HCT116 (cell line): ENCODE measurements around the gene CDKL1. TPM values are rescaled to one million over a fixed set of nuclear protein-coding genes. Genes with fewer than 3 reads are reported as not detected.

Source experiments
- ATAC-seq: fragments of 200-7000 bp; cut with Tn5 transposase; 2 replicates; pipeline ENCODE4 v1.9.1; 2020; ENCODE audit warnings: mild to moderate bottlenecking, moderate library complexity
- BruUV-seq: library from RNA; stranded (reverse); fragments of 400-500 nt; replicated peaks from 2 replicates; lab custom pipeline; 2021; lab: Mats Ljungman, UMichigan
- CTCF ChIA-PET: fragments of 300-600 bp; sonication (Branson Sonifier 250); formaldehyde crosslinking; loops from one replicate; lab custom pipeline; 2021; ENCODE audit warnings: antibody characterized with exemption; lab: Charles Lee
- POLR2A ChIA-PET: fragments of 300-600, 350-600 bp; sonication (Branson Sonifier 250); formaldehyde crosslinking; loops from one replicate; lab custom pipeline; 2021; ENCODE audit warnings: antibody characterized with exemption; lab: Charles Lee
- RAD21 ChIA-PET, 2 experiments: fragments of 300-600 bp; sonication (Branson Sonifier 250); formaldehyde crosslinking; loops; one replicate each; lab custom pipeline; 2023; ENCODE audit warnings: low total read pairs in 2 of 2; ENCODE audit not compliant: uncharacterized antibody in 2 of 2, unreplicated experiment in 2 of 2, low non-redundant PET in 1 of 2; lab: Charles Lee
- DNase-seq: peaks from one replicate; pipeline ENCODE4 v3.0.0-alpha.2; 2010; ENCODE audit warnings: low read depth, low spot score
- H2AFZ ChIP-seq: fragments of 200-600 bp; shearing (Covaris generic), sonication (generic); 2 replicates; pipeline ENCODE4 v1.6.1; 2017; ENCODE audit warnings: low read depth, mixed run types, mixed read lengths, antibody characterized with exemption, low read length; ENCODE audit not compliant: poor library complexity, severe bottlenecking
- H3K27ac ChIP-seq: 2 replicates; pipeline ENCODE4 v1.5.1; 2012; ENCODE audit warnings: low read depth, low read length
- H3K27me3 ChIP-seq: fragments of 200-600 bp; sonication (generic); 2 replicates; pipeline ENCODE4 v1.6.1; 2016; ENCODE audit warnings: mixed run types, low read length, mixed read lengths; ENCODE audit not compliant: insufficient read depth
- H3K36me3 ChIP-seq, 2 experiments: fragments of 200-500 bp in 1 of 2; fragments of 200-600 bp in 1 of 2; sonication (Bioruptor generic) in 1 of 2; sonication (generic) in 1 of 2; 2 replicates each; pipeline versions ENCODE4 v1.5.1 to v1.6.1; 2014 to 2016; ENCODE audit warnings: low read length in 2 of 2, inconsistent platforms in 1 of 2, mixed read lengths in 1 of 2, mixed run types in 1 of 2; ENCODE audit not compliant: insufficient read depth in 2 of 2, control insufficient read depth in 1 of 2
- H3K4me1 ChIP-seq, 2 experiments: fragments of 200-600 bp in 1 of 2; sonication (generic) in 1 of 2; 2 replicates each; pipeline versions ENCODE4 v1.5.1 to v1.6.1; 2012 to 2017; ENCODE audit warnings: low read length in 2 of 2, inconsistent platforms in 1 of 2, mild to moderate bottlenecking in 1 of 2, mixed read lengths in 1 of 2, mixed run types in 1 of 2, moderate library complexity in 1 of 2; ENCODE audit not compliant: insufficient read depth in 2 of 2, control insufficient read depth in 1 of 2
- H3K4me2 ChIP-seq: fragments of 200-600 bp; sonication (generic); 2 replicates; pipeline ENCODE4 v1.6.1; 2017; ENCODE audit warnings: mixed run types, low read length, mixed read lengths
- H3K4me3 ChIP-seq, 2 experiments: fragments of 200-600 bp in 1 of 2; sonication (generic) in 1 of 2; replicated peaks in 1 of 2; 2 replicates each; pipeline ENCODE4 v1.5.1; 2011 to 2016; ENCODE audit warnings: low read length in 2 of 2, control low read depth in 1 of 2, low read depth in 1 of 2, mild to moderate bottlenecking in 1 of 2, mixed read lengths in 1 of 2, mixed run types in 1 of 2
- H3K79me2 ChIP-seq: fragments of 200-600 bp; sonication (generic); 2 replicates; pipeline ENCODE4 v1.6.1; 2017; ENCODE audit warnings: mild to moderate bottlenecking, mixed run types, low read length, moderate library complexity, mixed read lengths; ENCODE audit not compliant: insufficient read depth
- H3K9ac ChIP-seq: fragments of 200-600 bp; sonication (generic); 2 replicates; pipeline ENCODE4 v1.6.1; 2016; ENCODE audit warnings: low read length, mixed read lengths
- H3K9me2 ChIP-seq: fragments of 200-600 bp; sonication (generic), shearing (Covaris generic); 2 replicates; pipeline ENCODE4 v1.6.1; 2017; ENCODE audit warnings: mixed run types, mild to moderate bottlenecking, moderate library complexity; ENCODE audit not compliant: insufficient read depth
- H3K9me3 ChIP-seq, 2 experiments: fragments of 200-500 bp in 1 of 2; fragments of 200-600 bp in 1 of 2; sonication (Bioruptor generic) in 1 of 2; sonication (generic) in 1 of 2; 2 replicates each; pipeline ENCODE4 v1.6.1; 2014 to 2017; ENCODE audit warnings: low read length in 2 of 2, mixed read lengths in 2 of 2, inconsistent platforms in 1 of 2, low read depth in 1 of 2, mild to moderate bottlenecking in 1 of 2, mixed run types in 1 of 2, moderate library complexity in 1 of 2; ENCODE audit not compliant: control insufficient read depth in 1 of 2, insufficient read depth in 1 of 2
- H4K20me1 ChIP-seq: fragments of 200-600 bp; sonication (generic), shearing (Covaris generic); 2 replicates; pipeline ENCODE4 v1.6.1; 2017; ENCODE audit warnings: mixed run types, mild to moderate bottlenecking, moderate library complexity; ENCODE audit not compliant: insufficient read depth
- CBX3 ChIP-seq: IDR thresholded peaks from 2 replicates; pipeline ENCODE4 v1.6.1; 2012; ENCODE audit warnings: low read depth
- CEBPB ChIP-seq: IDR thresholded peaks from 2 replicates; pipeline ENCODE4 v1.6.1; 2012; ENCODE audit warnings: low read depth
- EGR1 ChIP-seq: IDR thresholded peaks from 2 replicates; pipeline ENCODE4 v1.6.1; 2012; ENCODE audit warnings: low read depth
- EZH2 ChIP-seq: fragments of 200-600 bp; sonication (generic); IDR thresholded peaks from 2 replicates; pipeline ENCODE4 v1.6.1; 2017; ENCODE audit warnings: antibody characterized with exemption, mixed run types
- FOSL1 ChIP-seq: IDR thresholded peaks from 2 replicates; pipeline ENCODE4 v1.6.1; 2012; ENCODE audit warnings: low read depth
- REST ChIP-seq: IDR thresholded peaks from 2 replicates; pipeline ENCODE4 v1.6.1; 2012; ENCODE audit warnings: low read depth
- SIN3A ChIP-seq: IDR thresholded peaks from 2 replicates; pipeline ENCODE4 v1.6.1; 2012; ENCODE audit warnings: low read depth
- SP1 ChIP-seq: IDR thresholded peaks from 2 replicates; pipeline ENCODE4 v1.6.1; 2012; ENCODE audit warnings: low read depth
- SRF ChIP-seq: IDR thresholded peaks from 2 replicates; pipeline ENCODE4 v1.6.1; 2012; ENCODE audit warnings: low read depth
- YY1 ChIP-seq: IDR thresholded peaks from 2 replicates; pipeline ENCODE4 v1.6.1; 2011; ENCODE audit warnings: low read length, low read depth, moderate library complexity, mild to moderate bottlenecking; ENCODE audit not compliant: insufficient replicate concordance; ENCODE audit errors: extremely low read depth
- ZFX ChIP-seq: fragments of 450-650 bp; IDR thresholded peaks from 2 replicates; pipeline ENCODE4 v1.6.1; 2017
- ZNF274 ChIP-seq: fragments of 200-500 bp; sonication (Bioruptor generic); IDR thresholded peaks from 2 replicates; pipeline ENCODE4 v1.6.1; 2014; ENCODE audit warnings: mild to moderate bottlenecking, low read depth, low read length, inconsistent platforms
- intact Hi-C: fragments of 100-400 bp; cut with micrococcal nuclease; formaldehyde crosslinking; loops from 2 replicates; pipeline ENCODE4 v1.10.0; 2022
- total RNA-seq: library from RNA; stranded (reverse); gene quantifications from one replicate; pipeline ENCODE4 v1.2.1, GENCODE V29; 2021; ENCODE audit not compliant: unreplicated experiment
- TF ChIP-seq, protein P1 (sequence below): IDR thresholded peaks from 2 replicates; pipeline ENCODE4 v1.6.1; 2012
- TF ChIP-seq, protein P2 (sequence below): IDR thresholded peaks from 2 replicates; pipeline ENCODE4 v1.6.1; 2011; ENCODE audit warnings: mild to moderate bottlenecking, low read length, moderate library complexity; ENCODE audit not compliant: insufficient replicate concordance; ENCODE audit errors: extremely low read depth

Gene CDKL1
- total RNA-seq, 1 experiment from 2014 or later: 7.1 TPM

DNA sequence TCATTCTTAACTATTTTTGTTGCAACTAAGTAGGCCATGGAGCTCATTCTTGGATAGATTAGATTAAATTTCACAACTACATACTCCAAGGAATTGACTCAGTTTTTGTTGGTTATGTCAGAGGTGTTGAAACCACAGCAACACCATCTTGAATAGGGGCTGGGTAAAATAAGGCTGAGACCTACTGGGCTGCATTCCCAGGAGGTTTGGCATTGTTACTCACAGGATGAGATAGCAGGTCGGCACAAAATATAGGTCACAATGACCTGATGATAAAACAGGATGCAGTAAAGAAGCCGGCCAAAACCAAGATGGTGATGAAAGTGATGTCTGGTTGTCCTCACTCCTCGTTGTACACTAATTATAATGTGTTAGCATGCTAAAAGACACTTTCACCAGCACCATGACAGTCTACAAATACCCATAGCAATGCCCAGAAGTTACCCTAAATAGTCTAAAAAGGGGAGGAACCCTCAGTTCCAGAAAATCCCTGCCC lies 63.6 kb downstream of the CDKL1 start:
- no peak overlapping the region for H3K4me3 ChIP-seq
- DNase-seq (no peak), ATAC-seq (no peak)
- no peak overlapping the region for H2AFZ ChIP-seq
- no peaks in the 10 kb centered on the region for H3K9me3 ChIP-seq
- no TSS peak for BruUV-seq
- TF ChIP-seq FOSL1 (no peak), ZFX (no peak), EZH2 (no peak), SP1 (no peak), EGR1 (no peak), ZNF274 (no peak), SRF (no peak), CBX3 (no peak), YY1 (no peak)
- RAD21 ChIA-PET: no interaction called here
- no peaks in the 10 kb centered on the region for H3K36me3 ChIP-seq
- H3K4me1 ChIP-seq: no peaks in the 10 kb centered on the region
- H3K9me2 ChIP-seq: no peaks in the 10 kb centered on the region
- H3K79me2 ChIP-seq: no peaks in the 10 kb centered on the region
- no peak overlapping the region for H3K27ac ChIP-seq
- POLR2A ChIA-PET: no interaction called here
- H4K20me1 ChIP-seq: no peaks in the 10 kb centered on the region
- no peak overlapping the region for H3K9ac ChIP-seq
- H3K27me3 ChIP-seq: no peaks in the 10 kb centered on the region
- CTCF ChIA-PET: interaction anchor here (1.0 kb wide), 1 partner anchor 12 kb away, joined by 3 read pairs; no protein-coding TSS in a partner anchor
- intact Hi-C loops: no loop called here
- H3K4me2 ChIP-seq: no peak overlapping the region

GRCh38 chr14:50331596-50331995 lies 65.1 kb downstream of the CDKL1 start:
- Histone ChIP-seq H3K27me3 (no peaks in the 10 kb centered on the region), H3K9me2 (no peaks in the 10 kb centered on the region), H3K4me1 (no peaks in the 10 kb centered on the region), H3K36me3 (no peaks in the 10 kb centered on the region), H3K9me3 (no peaks in the 10 kb centered on the region), H3K9ac (no peak overlapping the region), H3K4me3 (no peak overlapping the region), H4K20me1 (no peaks in the 10 kb centered on the region), H3K27ac (no peak overlapping the region), H3K4me2 (no peak overlapping the region), H3K79me2 (no peaks in the 10 kb centered on the region), H2AFZ (no peak overlapping the region)
- RAD21 ChIA-PET: no interaction called here
- intact Hi-C loops: no loop called here
- CTCF ChIA-PET: interaction anchor here (3.9 kb wide), 1 partner anchor 11 kb away, joined by 18 read pairs; no protein-coding TSS in a partner anchor
- POLR2A ChIA-PET: no interaction called here
- BruUV-seq: no TSS peak
- DNase-seq (no peak), ATAC-seq (no peak)
- TF ChIP-seq, protein P1, sequence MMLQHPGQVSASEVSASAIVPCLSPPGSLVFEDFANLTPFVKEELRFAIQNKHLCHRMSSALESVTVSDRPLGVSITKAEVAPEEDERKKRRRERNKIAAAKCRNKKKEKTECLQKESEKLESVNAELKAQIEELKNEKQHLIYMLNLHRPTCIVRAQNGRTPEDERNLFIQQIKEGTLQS: no peak
- TF ChIP-seq ZNF274 (no peak), SIN3A (no peak), YY1 (no peak), SP1 (no peak), FOSL1 (no peak), REST (no peak), CEBPB (no peak)
- TF ChIP-seq, protein P2, sequence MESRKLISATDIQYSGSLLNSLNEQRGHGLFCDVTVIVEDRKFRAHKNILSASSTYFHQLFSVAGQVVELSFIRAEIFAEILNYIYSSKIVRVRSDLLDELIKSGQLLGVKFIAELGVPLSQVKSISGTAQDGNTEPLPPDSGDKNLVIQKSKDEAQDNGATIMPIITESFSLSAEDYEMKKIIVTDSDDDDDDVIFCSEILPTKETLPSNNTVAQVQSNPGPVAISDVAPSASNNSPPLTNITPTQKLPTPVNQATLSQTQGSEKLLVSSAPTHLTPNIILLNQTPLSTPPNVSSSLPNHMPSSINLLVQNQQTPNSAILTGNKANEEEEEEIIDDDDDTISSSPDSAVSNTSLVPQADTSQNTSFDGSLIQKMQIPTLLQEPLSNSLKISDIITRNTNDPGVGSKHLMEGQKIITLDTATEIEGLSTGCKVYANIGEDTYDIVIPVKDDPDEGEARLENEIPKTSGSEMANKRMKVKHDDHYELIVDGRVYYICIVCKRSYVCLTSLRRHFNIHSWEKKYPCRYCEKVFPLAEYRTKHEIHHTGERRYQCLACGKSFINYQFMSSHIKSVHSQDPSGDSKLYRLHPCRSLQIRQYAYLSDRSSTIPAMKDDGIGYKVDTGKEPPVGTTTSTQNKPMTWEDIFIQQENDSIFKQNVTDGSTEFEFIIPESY: no peak
